GM18861 (cell line): Measurements from ENCODE around the gene GALC.
"Not testable (repeated sequence)": the region's sequence is repeated elsewhere in the genome, so short reads cannot be mapped to it uniquely, and the experiment has no call there.

Source experiments
- ATAC-seq: cut with Tn5 transposase; IDR thresholded peaks from one replicate; pipeline ENCODE4 v1.9.1; 2021; ENCODE audit not compliant: unreplicated experiment

Gene GALC

GRCh38 chr14:87992718-87993628 lies at the start of gene GALC:
Gene GALC (minus strand): TSS chr14:87993182. CDS start chr14:87993164, 18 bp downstream.
- ATAC-seq, result peak; percentile 83

DNA sequence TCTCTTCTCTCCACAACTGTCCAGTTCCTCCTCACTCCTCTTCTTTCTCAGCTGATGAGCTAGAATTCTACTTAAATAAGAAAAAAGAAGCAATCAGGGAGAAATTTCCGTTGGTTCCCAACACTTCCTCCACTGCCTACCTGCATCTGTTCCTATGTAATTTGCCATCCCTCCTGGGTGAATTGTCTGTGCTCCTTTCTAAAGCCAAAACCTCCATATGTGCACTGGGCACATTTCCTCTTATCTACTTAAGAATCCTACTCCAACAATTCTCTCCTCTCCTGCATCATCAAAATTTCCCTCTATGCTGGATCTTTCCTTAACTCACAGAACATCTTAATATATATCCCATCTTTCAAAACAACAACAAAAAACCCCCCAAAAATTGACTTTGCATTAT lies 47.2 kb upstream of the GALC start:
- no peak for ATAC-seq

- no peak for ATAC-seq
Observed at GRCh38 chr14:88039197-88039596, 46.2 kb upstream of the GALC start.

- ATAC-seq, result no peak
Observed at GRCh38 chr14:88037325-88037724, 44.3 kb upstream of the GALC start.

DNA sequence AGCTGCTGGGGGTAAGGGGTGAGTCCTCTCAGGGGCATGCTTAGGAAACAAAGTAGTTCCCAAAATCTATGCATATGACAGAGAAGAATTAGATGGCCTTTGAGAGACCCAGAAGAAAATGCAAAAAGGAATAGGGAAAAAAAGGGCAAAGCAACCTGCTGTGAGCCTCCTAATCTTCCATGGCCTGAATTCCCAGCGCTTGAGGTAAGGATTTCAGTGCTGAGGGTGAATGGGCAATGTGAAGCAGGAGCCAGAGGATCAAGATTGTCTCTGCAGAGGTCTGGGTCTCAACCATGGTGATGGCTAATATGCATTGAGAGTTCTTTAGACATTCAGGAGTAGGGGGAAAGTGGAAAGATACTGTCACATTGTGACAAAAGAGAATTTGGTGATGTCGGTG lies 43.4 kb upstream of the GALC start:
- no peak for ATAC-seq

GRCh38 chr14:88034076-88034475 lies 41.1 kb upstream of the GALC start:
- no peak for ATAC-seq

GRCh38 chr14:88032373-88032772 lies 39.4 kb upstream of the GALC start:
- no peak for ATAC-seq

- ATAC-seq, result no peak
Observed at GRCh38 chr14:88030892-88031291, 37.9 kb upstream of the GALC start.

GRCh38 chr14:88030079-88030478 lies 37.1 kb upstream of the GALC start:
- ATAC-seq, result no peak

GRCh38 chr14:88029500-88029899 lies 36.5 kb upstream of the GALC start:
- ATAC-seq, result no peak

GRCh38 chr14:88026890-88027289 lies 33.9 kb upstream of the GALC start:
- ATAC-seq, result no peak

GRCh38 chr14:88025313-88025712 lies 32.3 kb upstream of the GALC start:
- ATAC-seq, result no peak

GRCh38 chr14:88024252-88025086 lies 31.5 kb upstream of the GALC start:
- not testable (repeated sequence) for ATAC-seq

DNA sequence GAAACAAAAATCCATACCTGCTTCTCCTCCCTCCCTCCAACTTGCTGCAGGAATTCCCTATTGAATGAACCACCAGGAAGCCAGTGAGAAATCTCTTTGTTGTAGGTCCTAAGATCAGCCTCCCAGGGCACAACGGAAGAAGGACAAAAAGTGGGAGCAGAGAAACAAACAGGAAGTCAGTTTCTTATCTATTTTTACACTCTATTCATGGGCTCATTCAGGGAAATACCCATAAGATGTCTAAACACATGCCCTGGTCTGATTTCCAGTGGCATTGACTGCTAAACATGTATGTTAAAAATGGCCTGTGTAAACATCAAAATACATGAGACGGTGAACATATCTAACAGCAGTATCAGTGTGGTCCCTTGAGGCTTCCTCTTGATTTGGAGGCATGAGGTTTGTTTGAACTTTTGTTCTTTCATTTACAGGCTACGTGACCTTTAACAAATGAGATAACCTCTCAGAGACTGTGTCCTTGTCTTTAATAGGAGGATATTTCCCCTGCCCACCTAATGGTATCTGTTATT lies 30.7 kb upstream of the GALC start:
- ATAC-seq, result no peak

GRCh38 chr14:88017535-88017934 lies 24.6 kb upstream of the GALC start:
- ATAC-seq, result no peak

DNA sequence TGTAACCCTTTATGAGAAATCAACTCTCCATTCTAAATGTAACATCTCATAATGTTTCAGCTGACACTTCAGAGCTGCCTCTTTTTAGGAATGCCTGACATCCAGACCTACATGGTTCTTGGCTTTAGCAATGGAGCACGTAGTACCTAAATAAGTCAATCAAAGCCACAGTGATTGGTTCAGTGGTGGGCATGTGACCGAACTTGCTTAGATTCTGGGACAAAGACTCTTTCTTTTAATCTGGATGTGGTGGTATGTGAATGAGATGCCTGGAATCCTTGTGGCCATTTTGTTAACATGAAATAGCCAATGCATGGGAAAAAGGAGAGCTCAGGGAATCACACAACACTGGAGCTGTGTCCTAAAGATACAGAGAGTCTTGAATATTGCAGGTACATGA lies 23.8 kb upstream of the GALC start:
- no peak for ATAC-seq

GRCh38 chr14:88013750-88014349 lies 20.9 kb upstream of the GALC start:
- peak; percentile 91 for ATAC-seq

DNA sequence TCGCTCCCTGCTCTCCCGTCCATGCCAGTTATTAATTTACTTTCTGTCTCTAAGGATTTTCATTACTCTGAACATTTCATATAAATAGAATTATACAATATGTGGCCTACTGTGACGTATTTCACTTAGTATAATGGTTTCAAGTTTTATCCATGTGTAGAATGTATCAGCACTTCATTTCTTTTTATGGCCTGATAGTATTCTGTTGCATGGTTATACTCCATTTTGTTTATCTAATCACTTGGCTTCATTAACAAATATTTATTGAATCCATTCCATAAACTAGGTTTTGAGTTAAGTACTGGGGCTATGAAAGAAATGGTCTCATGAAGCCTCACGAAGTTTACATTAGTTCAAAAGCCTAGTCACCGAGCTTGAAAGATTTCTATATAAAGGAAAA lies 19.5 kb upstream of the GALC start:
- no peak for ATAC-seq

DNA sequence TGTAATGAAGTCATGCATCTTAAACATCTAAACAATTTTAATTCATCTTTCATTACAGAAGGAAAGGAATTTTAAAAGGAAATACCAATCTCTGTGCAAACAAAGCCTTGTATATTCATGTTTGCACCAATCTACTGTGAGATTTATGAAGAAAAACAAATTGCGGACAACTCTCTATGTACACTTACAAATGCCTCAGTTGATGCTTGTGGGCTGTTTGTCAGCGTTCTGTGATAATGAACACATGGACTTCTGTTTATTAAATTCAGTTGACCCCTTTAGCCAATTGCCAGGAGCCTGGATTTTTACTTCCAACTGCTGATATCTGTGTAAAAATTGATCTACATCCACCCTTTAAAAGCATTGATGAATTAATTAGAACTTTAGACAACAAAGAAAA lies 17.3 kb upstream of the GALC start:
- no peak for ATAC-seq

DNA sequence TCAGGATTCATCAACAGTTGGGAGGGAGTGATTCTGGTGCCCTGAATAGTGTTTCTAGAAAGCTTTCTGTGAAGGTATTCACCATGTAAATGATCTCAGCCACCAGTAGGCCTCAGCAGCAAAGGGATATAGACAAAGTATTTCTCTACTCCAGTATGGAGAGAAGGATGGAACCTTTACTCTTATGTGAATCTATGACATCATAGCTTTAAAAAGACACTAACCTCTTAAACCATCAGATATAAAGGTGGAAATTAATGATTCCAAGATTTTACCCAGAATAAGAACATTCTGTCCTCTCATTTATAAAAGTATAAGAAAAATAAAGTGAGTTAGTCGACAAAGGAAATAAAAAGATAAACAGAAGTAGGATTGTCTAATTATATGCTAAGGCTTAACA lies 16.5 kb upstream of the GALC start:
- no peak for ATAC-seq

DNA sequence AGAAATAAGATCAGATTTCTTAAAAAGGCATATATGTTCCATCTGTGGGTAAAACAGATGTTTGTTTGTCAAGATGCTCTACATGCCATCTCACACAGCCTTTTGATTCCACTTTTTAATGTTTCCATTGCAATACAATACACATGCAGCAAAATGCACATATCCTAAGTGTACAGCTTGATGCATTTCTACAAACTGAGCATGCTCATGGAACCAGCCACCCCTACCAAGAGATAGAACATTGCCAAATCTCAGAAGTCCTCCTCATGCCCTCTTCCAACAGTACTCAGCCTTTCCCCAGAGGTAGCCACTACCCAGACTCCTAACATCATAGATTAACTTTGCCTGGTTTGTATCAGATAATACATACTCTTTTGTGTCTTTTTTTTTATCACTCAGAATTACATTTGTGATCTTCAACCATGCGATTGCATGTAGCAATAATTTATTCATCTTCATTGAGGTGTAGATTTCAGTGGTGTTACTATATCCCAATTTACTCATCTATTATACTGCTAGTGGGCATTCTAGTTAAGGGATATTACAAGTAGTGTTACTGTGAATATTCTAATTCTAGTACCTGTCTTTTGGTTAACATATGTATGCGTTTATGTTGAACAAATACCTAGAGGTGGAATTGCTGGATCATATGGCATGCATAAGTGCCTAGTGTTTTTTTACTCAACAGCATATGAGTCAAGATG lies 15.2 kb upstream of the GALC start:
- ATAC-seq, result no peak
